ENCODE results near the gene AKAP1. TPM values are rescaled to one million over a fixed set of nuclear protein-coding genes. Genes with fewer than 3 reads are reported as not detected.
A peak's percentile ranks its signal among the peaks of the same experiment; 100 is the strongest.

Gene AKAP1
- polyA plus RNA-seq, 1 donor from 2014 or later: 21.4 TPM

DNA sequence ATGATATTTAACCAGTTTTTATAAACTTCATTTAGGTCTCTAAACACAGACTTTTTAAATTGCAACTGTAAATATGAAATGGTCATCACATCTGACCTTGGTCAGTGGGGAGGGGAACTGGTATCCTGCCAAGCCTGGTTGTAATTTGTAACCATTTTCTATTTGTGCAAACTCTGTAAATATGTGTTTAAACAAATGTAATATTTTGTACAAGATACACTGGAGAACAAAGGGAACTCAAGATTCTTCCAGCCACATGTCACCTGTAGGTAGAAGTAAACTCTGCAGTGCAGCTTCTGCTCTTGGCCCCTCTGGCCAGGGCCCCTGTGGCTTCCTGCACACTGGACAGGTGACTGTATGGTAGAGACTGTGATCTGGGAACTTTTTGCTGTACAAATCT, 35.8 kb downstream of the AKAP1 start:
- Mint-ChIP-seq H3K36me3 (peaks cover 7% of the 10 kb centered on the region), H3K4me1 (peaks cover 0 to 2% (median 0%) of the 10 kb centered on the region in 3 donors), H3K27ac (no peak overlapping the region), H3K9me3 (no peaks in the 10 kb centered on the region), H3K4me3 (no peak overlapping the region), H3K27me3 (no peaks in the 10 kb centered on the region)

DNA sequence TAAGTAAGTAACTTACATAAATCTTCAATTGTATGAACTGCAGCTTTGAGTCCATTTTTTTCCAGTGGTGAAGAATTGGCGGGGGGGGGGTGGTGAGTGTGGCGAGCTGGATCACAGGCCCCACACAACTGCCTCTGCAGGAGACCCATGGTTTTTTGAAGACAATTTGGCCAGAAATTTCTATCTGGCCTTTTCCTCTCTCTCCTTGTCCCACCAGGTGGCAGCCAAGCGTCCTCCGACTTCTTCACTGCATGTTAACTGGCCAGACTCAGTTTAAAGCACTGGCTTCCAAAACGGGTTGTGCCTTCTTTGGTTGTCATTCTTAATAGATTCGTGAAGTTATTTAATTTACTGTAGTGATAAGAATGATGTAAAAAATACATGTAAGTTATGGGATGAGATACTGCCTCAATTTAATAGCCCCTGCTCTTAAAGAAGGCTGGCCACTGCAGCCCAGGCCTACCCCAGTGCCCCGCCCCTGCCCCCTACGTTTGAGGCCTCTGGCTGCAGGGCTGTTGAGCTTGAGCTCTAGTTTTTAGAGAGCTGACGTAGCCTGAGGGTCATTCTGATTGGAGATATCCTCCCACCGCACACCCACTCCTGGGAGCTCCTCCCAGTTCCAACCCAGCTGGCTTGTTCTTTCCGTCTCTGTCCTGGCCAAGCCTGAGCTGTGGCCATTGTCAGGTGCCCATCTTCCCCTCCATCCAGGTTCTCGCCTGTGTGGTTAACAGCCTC, 36.4 kb downstream of the AKAP1 start:
- Mint-ChIP-seq H3K4me1 (peaks cover 0 to 2% (median 0%) of the 10 kb centered on the region in 3 donors), H3K36me3 (peaks cover 7% of the 10 kb centered on the region), H3K4me3 (no peak overlapping the region), H3K27ac (no peak overlapping the region), H3K27me3 (no peaks in the 10 kb centered on the region), H3K9me3 (no peaks in the 10 kb centered on the region)

DNA sequence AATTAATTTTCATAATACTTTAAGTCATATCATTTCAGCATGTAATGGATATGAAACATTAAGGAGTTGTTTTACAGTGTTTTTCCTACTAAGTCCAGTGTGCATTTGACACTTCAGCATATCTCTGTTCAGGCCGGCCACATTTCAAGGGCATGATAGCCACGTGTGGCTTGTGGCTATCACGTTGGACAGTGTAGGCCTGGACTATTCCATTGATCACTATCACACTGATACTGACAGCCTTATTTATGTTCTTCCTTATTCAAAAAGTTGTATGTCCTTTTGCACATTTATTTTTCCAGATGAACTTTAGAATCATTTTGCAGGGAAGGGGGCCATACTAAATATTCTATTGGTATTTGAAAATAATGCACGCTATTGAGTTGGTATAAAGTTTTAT, 39.0 kb downstream of the AKAP1 start:
- Mint-ChIP-seq H3K9me3 (no peaks in the 10 kb centered on the region), H3K4me1 (peaks cover 0 to 2% (median 0%) of the 10 kb centered on the region in 3 donors)

DNA sequence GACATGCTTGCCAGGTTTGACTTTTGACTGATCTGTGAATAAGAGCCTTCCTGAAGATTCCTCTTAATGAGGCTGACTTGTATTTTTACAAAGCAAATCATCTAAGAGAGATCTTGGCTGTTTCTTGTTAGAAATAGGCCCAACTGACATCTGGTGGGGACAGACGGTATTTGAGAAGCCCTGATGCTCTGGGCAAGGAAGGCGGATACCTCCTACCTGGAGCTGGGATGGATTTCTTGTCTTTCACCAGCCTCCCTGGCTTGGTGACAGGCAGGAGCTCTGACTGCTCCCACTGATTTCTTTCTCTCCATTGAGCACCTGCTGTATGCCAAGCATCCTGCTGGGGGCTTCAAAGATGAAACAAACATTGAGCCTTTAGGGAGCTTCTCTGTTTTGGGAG, 40.4 kb downstream of the AKAP1 start:
- H3K27me3 Mint-ChIP-seq: no peaks in the 10 kb centered on the region
- peaks cover 2% of the 10 kb centered on the region for H3K36me3 Mint-ChIP-seq
- H3K9me3 Mint-ChIP-seq: no peaks in the 10 kb centered on the region
- peaks cover 0 to 2% (median 0%) of the 10 kb centered on the region in 3 donors for H3K4me1 Mint-ChIP-seq
- H3K4me3 Mint-ChIP-seq: no peak overlapping the region
- H3K27ac Mint-ChIP-seq: no peak overlapping the region

More for the DNA sequence above, 39.0 kb downstream of the AKAP1 start:
- H3K27me3 Mint-ChIP-seq: no peaks in the 10 kb centered on the region
- peaks cover 5% of the 10 kb centered on the region for H3K36me3 Mint-ChIP-seq
- no peak overlapping the region for H3K4me3 Mint-ChIP-seq
- no peak overlapping the region for H3K27ac Mint-ChIP-seq

- H3K4me1 Mint-ChIP-seq: peaks cover 0 to 5% (median 2%) of the 10 kb centered on the region in 3 donors
- peaks cover 2% of the 10 kb centered on the region for H3K27me3 Mint-ChIP-seq
- H3K9me3 Mint-ChIP-seq: no peaks in the 10 kb centered on the region
- peaks cover under 1% of the 10 kb centered on the region for H3K36me3 Mint-ChIP-seq
- H3K4me3 Mint-ChIP-seq: no peak overlapping the region
- H3K27ac Mint-ChIP-seq: no peak overlapping the region
These were observed 40.8 kb downstream of the AKAP1 start for GRCh38 chr17:57125866-57126265.

DNA sequence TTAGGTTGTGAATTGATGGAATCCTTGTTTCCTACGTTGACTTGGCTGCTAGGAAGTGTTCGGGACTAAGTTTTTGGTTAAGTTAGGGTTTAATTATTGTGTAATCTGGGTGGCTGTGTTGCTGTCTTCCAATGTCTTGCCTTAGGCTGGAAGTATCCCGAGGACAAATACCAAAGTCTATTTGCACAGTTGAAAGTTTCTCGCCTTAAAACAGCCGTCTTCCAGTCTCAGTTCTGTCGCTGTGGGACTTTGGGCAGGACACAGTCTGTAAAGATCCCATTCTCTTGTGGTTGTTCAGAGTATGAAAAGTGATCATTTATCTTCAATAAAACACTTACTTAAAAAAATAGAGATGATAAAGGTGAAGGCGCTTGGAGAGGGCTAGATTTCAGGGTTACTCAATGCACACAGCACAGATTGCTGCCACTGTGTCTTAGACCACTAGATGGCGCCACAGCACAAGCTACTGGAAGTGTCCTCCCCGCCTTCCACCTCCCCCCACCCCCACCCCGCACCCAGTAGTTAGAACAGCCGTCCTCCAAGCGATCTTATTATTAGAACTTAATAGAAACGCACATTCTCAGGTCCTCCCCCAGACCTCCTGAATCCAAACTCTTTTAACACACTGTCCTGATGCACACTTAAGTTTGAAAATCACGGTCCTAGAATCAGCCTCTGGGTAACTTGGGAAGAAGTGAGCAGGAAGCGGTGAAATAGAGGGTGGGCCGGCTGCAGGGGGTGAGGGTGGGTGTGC, 45.8 kb downstream of the AKAP1 start:
- Mint-ChIP-seq H3K9me3 (no peaks in the 10 kb centered on the region), H3K4me3 (peak overlapping the region in 1 of 4 donors; percentile 39), H3K4me1 (peaks cover 12 to 15% (median 14%) of the 10 kb centered on the region in 3 donors), H3K36me3 (peaks cover 1% of the 10 kb centered on the region), H3K27ac (no peak overlapping the region), H3K27me3 (peaks cover 8% of the 10 kb centered on the region)

- peaks cover 1% of the 10 kb centered on the region for H3K36me3 Mint-ChIP-seq
- no peaks in the 10 kb centered on the region for H3K9me3 Mint-ChIP-seq
- H3K27me3 Mint-ChIP-seq: peaks cover 8% of the 10 kb centered on the region
- peaks cover 12 to 15% (median 14%) of the 10 kb centered on the region in 3 donors for H3K4me1 Mint-ChIP-seq
- H3K4me3 Mint-ChIP-seq: peak overlapping the region in 3 of 4 donors; percentile 24 to 39 (median 33)
- peak overlapping the region in 1 of 3 donors; percentile 70 for H3K27ac Mint-ChIP-seq
These were observed 47.6 kb downstream of the AKAP1 start for GRCh38 chr17:57132663-57133062.

DNA sequence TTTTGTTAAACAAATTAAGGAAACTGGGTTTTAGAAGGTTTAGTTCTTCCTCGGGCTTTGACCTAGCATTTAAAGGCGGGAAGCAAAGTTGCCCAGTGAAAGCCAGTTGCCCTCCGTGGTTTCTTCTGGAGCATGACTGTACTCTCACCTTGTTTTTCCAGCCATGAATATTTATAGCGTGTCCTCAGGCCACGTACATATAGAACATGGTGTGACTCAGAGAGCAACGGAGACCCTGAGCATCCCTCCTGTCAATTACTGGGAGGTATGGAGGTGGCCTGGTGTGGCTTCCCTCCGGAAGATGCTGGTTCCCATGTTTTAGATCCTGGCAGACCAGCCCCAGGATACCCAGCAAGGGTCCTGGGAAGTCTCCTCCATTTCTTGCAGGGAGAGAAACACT, 48.4 kb downstream of the AKAP1 start:
- Mint-ChIP-seq H3K27ac (peak overlapping the region in 1 of 3 donors; percentile 70), H3K9me3 (no peaks in the 10 kb centered on the region), H3K36me3 (peaks cover 3% of the 10 kb centered on the region), H3K4me1 (peaks cover 12 to 15% (median 14%) of the 10 kb centered on the region in 3 donors), H3K27me3 (peaks cover 8% of the 10 kb centered on the region), H3K4me3 (peak overlapping the region in 3 of 4 donors; percentile 39 to 88 (median 52))

DNA sequence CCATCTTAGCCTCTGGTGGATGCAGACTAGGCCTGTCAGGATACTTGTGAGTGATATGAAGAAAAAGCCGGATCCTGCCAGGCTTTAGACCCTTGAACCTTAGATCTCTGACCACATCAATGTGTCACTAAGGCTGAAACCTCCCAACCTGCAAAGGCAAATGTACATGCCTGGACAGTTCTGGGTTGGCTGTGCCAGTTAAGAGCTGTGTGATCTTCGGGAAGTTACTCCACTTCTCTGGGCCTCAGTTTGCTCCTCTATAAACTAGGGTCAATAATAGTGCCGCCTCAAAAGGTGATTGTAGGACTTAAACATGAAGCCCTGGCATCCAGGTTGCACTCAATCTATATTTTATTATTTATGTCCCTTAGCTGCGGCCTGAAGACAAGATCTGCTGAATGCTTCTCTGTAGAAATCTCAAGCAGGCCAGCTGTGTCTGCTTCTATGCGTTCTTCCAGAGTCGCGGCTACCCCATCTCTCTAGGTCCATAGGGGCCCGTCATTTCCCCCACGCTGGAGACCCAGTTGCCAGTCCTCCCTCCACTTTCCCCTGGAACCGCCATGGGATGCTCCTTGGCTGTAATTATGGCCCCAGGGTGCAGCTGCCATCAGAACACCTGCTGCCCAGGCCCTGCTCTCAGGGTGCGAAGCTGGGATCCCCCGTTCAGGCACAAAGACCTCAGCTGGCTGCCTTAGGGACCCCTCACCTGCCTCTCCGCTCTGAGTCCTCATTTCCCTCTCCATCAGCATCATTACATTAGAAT, 50.2 kb downstream of the AKAP1 start:
- Mint-ChIP-seq H3K9me3 (peaks cover 0 to 3% (median 2%) of the 10 kb centered on the region in 3 donors), H3K4me3 (no peak overlapping the region), H3K27me3 (peaks cover 13% of the 10 kb centered on the region), H3K36me3 (peaks cover 3% of the 10 kb centered on the region), H3K4me1 (peaks cover 12 to 15% (median 14%) of the 10 kb centered on the region in 3 donors), H3K27ac (no peak overlapping the region)

GRCh38 chr17:57135789-57136291, 50.8 kb downstream of the AKAP1 start:
- Mint-ChIP-seq H3K4me1 (peaks cover 11 to 13% (median 12%) of the 10 kb centered on the region in 3 donors), H3K4me3 (no peak overlapping the region), H3K36me3 (peaks cover 3% of the 10 kb centered on the region), H3K27ac (no peak overlapping the region), H3K27me3 (peaks cover 11% of the 10 kb centered on the region), H3K9me3 (peaks cover 0 to 3% (median 2%) of the 10 kb centered on the region in 3 donors)

DNA sequence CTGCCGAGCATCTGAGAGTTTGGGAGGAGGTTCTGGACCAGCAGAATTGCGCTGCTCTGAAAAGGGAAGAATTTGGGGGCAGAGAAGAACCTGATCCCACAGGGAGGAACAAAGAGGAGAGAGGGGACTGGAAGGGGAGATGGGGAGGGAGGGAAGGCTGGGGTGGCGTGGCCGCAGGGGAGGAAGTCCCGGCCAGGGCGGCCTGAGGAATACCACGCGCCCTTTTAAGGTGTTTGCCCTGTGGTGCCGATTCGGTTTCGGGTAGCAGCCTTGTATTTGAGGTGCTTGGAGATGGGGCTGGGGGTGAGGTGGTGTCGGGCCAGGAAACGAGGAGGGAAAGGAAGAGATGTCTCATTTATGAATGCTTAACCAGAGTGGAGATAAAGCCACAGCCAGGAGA, 51.3 kb downstream of the AKAP1 start:
- H3K27ac Mint-ChIP-seq: no peak overlapping the region

GRCh38 chr17:57138030-57138911, 53.2 kb downstream of the AKAP1 start:
- Mint-ChIP-seq H3K4me1 (peaks cover 3 to 6% (median 4%) of the 10 kb centered on the region in 3 donors), H3K27me3 (peaks cover 6% of the 10 kb centered on the region), H3K27ac (no peak overlapping the region), H3K36me3 (peaks cover 2% of the 10 kb centered on the region), H3K4me3 (peak overlapping the region in 1 of 4 donors; percentile 64), H3K9me3 (peaks cover 0 to 3% (median 2%) of the 10 kb centered on the region in 3 donors)

More for the DNA sequence above, 51.3 kb downstream of the AKAP1 start:
- Mint-ChIP-seq H3K36me3 (peaks cover 2% of the 10 kb centered on the region), H3K27me3 (peaks cover 10% of the 10 kb centered on the region), H3K9me3 (peaks cover 0 to 3% (median 2%) of the 10 kb centered on the region in 3 donors), H3K4me3 (no peak overlapping the region), H3K4me1 (peaks cover 8 to 12% (median 10%) of the 10 kb centered on the region in 3 donors)

DNA sequence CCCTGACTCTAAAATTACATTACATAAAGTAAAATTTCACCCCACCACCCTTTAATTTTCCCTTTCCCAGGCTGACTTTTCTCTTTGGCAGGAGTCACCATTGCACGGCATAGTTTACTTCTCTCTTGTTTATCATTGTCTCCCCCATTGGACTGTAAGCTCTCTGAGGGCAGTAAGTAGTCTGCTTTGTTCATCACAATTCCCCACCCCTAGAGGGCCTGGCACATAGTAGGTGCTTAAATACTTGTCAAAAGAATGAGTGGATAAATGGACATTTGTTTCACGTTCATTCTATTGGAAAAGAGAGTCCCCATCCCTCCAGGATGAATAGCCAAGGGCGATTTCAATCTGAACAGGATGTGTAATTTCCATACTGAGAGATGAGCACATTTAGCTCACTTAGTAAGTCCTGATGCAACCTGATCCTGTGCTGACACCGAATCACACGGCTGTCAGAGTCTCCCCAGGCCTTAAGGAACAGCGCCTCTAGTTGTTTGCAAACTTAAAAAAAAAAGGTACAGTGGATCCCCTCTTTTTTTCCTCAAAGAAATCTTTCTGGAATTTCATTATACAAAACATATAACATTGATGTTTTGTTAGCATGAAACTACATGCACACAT, 54.0 kb downstream of the AKAP1 start:
- H3K27ac Mint-ChIP-seq: no peak overlapping the region
- peaks cover 2% of the 10 kb centered on the region for H3K36me3 Mint-ChIP-seq
- no peak overlapping the region for H3K4me3 Mint-ChIP-seq
- H3K4me1 Mint-ChIP-seq: peaks cover 0 to 2% (median 0%) of the 10 kb centered on the region in 3 donors
- H3K9me3 Mint-ChIP-seq: peaks cover 0 to 3% (median 2%) of the 10 kb centered on the region in 3 donors
- H3K27me3 Mint-ChIP-seq: peaks cover 6% of the 10 kb centered on the region

All from IgD-negative memory B cell (primary cell).